ENCODE measurements around the gene ARHGAP18.

DNA sequence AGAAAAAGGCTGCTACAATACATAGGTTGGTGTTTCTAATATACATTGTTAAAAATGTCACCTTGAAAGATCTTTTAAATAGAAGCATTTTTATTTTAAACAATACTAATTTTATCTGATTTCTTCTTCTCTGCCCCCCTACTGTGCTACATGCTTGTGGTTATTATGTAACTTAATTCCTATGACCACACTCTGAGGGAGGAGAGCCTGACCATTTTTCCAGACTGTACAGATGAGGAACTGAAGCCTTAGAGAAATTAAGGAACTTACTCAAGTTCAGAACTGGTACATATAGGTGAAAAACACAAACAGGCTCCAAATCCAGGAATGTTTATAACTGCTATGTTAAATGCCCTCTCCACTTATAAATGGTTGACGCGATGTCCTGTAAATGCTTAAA lies 43.4 kb upstream of the ARHGAP18 start:
- TF ChIP-seq, protein P1, sequence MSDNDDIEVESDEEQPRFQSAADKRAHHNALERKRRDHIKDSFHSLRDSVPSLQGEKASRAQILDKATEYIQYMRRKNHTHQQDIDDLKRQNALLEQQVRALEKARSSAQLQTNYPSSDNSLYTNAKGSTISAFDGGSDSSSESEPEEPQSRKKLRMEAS (IDR thresholded peaks at IDR 0.05): no peak
- TF ChIP-seq, protein P2, sequence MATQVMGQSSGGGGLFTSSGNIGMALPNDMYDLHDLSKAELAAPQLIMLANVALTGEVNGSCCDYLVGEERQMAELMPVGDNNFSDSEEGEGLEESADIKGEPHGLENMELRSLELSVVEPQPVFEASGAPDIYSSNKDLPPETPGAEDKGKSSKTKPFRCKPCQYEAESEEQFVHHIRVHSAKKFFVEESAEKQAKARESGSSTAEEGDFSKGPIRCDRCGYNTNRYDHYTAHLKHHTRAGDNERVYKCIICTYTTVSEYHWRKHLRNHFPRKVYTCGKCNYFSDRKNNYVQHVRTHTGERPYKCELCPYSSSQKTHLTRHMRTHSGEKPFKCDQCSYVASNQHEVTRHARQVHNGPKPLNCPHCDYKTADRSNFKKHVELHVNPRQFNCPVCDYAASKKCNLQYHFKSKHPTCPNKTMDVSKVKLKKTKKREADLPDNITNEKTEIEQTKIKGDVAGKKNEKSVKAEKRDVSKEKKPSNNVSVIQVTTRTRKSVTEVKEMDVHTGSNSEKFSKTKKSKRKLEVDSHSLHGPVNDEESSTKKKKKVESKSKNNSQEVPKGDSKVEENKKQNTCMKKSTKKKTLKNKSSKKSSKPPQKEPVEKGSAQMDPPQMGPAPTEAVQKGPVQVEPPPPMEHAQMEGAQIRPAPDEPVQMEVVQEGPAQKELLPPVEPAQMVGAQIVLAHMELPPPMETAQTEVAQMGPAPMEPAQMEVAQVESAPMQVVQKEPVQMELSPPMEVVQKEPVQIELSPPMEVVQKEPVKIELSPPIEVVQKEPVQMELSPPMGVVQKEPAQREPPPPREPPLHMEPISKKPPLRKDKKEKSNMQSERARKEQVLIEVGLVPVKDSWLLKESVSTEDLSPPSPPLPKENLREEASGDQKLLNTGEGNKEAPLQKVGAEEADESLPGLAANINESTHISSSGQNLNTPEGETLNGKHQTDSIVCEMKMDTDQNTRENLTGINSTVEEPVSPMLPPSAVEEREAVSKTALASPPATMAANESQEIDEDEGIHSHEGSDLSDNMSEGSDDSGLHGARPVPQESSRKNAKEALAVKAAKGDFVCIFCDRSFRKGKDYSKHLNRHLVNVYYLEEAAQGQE (IDR thresholded peaks at IDR 0.05): no peak
- no peak for TF ChIP-seq TAF1 (conservative IDR thresholded peaks at IDR 0.05)
- TF ChIP-seq, protein P3, sequence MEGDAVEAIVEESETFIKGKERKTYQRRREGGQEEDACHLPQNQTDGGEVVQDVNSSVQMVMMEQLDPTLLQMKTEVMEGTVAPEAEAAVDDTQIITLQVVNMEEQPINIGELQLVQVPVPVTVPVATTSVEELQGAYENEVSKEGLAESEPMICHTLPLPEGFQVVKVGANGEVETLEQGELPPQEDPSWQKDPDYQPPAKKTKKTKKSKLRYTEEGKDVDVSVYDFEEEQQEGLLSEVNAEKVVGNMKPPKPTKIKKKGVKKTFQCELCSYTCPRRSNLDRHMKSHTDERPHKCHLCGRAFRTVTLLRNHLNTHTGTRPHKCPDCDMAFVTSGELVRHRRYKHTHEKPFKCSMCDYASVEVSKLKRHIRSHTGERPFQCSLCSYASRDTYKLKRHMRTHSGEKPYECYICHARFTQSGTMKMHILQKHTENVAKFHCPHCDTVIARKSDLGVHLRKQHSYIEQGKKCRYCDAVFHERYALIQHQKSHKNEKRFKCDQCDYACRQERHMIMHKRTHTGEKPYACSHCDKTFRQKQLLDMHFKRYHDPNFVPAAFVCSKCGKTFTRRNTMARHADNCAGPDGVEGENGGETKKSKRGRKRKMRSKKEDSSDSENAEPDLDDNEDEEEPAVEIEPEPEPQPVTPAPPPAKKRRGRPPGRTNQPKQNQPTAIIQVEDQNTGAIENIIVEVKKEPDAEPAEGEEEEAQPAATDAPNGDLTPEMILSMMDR (IDR thresholded peaks at IDR 0.05; ENCODE audit: low read depth, low read length, missing input control): no peak
- no peak for TF ChIP-seq YY1 (IDR thresholded peaks at IDR 0.05)
- TF ChIP-seq, protein P4, sequence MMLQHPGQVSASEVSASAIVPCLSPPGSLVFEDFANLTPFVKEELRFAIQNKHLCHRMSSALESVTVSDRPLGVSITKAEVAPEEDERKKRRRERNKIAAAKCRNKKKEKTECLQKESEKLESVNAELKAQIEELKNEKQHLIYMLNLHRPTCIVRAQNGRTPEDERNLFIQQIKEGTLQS (IDR thresholded peaks at IDR 0.05): no peak
- TF ChIP-seq, protein P5, sequence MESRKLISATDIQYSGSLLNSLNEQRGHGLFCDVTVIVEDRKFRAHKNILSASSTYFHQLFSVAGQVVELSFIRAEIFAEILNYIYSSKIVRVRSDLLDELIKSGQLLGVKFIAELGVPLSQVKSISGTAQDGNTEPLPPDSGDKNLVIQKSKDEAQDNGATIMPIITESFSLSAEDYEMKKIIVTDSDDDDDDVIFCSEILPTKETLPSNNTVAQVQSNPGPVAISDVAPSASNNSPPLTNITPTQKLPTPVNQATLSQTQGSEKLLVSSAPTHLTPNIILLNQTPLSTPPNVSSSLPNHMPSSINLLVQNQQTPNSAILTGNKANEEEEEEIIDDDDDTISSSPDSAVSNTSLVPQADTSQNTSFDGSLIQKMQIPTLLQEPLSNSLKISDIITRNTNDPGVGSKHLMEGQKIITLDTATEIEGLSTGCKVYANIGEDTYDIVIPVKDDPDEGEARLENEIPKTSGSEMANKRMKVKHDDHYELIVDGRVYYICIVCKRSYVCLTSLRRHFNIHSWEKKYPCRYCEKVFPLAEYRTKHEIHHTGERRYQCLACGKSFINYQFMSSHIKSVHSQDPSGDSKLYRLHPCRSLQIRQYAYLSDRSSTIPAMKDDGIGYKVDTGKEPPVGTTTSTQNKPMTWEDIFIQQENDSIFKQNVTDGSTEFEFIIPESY (IDR thresholded peaks at IDR 0.05): no peak
- no peak for TF ChIP-seq RAD21 (IDR thresholded peaks at IDR 0.05)
- TF ChIP-seq HNF4A (conservative IDR thresholded peaks at IDR 0.05): no peak
- TF ChIP-seq JUND (IDR thresholded peaks at IDR 0.05): no peak
- no peak for TF ChIP-seq RXRA (IDR thresholded peaks at IDR 0.05)

Measured in liver (tissue), 3 donors.